ENCODE results near the gene ITCH. TPM values are rescaled to one million over a fixed set of nuclear protein-coding genes. Genes with fewer than 3 reads are reported as not detected.

ITCH gene
- total RNA-seq, 1 experiment from 2014 or later = 63.9 TPM

DNA sequence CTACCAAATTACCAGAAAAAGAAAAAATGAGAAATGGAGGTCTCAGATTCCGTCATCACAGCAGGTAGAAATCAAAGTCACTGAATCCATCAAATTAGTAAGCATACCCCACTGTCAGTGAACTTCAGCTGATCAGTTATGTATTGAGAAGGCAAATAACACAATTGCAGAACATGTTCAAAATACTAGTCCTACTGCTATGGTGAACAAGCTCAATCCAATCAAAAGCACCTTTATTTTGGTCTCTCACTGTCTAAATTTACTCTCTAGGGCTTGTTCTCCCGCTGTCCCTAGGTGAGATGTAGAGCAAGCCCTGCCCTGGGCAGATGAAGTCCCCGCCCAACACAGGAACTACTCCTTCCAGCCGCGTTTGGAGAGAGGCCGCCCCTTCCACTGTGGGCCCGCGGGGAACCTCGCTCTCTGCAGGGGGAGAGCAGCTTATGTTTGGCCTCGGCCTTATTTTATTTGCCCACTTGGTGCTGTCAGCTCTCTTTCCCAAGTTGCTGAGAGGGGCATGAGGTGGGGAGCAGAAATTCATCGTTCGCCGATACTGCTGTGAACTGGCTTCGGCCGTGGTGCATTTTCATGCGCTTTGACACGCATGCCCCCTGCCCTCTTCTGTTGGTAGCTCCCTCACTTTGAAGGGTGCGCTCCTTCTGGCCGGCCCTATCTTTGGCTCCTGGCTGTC, 181.2 kb downstream of the ITCH start:
- TF ChIP-seq SIN3A (IDR thresholded peaks at IDR 0.05; ENCODE audit: borderline replicate concordance, insufficient read depth, low read depth, low read length) (no peak), TCF7L2 (IDR thresholded peaks at IDR 0.05; ENCODE audit: low read depth, low read length) (no peak), POLR2AphosphoS5 (IDR thresholded peaks at IDR 0.05; ENCODE audit: low read depth, low read length) (no peak)
- TF ChIP-seq, protein P1, sequence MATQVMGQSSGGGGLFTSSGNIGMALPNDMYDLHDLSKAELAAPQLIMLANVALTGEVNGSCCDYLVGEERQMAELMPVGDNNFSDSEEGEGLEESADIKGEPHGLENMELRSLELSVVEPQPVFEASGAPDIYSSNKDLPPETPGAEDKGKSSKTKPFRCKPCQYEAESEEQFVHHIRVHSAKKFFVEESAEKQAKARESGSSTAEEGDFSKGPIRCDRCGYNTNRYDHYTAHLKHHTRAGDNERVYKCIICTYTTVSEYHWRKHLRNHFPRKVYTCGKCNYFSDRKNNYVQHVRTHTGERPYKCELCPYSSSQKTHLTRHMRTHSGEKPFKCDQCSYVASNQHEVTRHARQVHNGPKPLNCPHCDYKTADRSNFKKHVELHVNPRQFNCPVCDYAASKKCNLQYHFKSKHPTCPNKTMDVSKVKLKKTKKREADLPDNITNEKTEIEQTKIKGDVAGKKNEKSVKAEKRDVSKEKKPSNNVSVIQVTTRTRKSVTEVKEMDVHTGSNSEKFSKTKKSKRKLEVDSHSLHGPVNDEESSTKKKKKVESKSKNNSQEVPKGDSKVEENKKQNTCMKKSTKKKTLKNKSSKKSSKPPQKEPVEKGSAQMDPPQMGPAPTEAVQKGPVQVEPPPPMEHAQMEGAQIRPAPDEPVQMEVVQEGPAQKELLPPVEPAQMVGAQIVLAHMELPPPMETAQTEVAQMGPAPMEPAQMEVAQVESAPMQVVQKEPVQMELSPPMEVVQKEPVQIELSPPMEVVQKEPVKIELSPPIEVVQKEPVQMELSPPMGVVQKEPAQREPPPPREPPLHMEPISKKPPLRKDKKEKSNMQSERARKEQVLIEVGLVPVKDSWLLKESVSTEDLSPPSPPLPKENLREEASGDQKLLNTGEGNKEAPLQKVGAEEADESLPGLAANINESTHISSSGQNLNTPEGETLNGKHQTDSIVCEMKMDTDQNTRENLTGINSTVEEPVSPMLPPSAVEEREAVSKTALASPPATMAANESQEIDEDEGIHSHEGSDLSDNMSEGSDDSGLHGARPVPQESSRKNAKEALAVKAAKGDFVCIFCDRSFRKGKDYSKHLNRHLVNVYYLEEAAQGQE (IDR thresholded peaks at IDR 0.05; ENCODE audit: insufficient read depth in 1 of 2, low read depth in 2 of 2, low read length in 1 of 2) = no peak
- TF ChIP-seq, protein P2, sequence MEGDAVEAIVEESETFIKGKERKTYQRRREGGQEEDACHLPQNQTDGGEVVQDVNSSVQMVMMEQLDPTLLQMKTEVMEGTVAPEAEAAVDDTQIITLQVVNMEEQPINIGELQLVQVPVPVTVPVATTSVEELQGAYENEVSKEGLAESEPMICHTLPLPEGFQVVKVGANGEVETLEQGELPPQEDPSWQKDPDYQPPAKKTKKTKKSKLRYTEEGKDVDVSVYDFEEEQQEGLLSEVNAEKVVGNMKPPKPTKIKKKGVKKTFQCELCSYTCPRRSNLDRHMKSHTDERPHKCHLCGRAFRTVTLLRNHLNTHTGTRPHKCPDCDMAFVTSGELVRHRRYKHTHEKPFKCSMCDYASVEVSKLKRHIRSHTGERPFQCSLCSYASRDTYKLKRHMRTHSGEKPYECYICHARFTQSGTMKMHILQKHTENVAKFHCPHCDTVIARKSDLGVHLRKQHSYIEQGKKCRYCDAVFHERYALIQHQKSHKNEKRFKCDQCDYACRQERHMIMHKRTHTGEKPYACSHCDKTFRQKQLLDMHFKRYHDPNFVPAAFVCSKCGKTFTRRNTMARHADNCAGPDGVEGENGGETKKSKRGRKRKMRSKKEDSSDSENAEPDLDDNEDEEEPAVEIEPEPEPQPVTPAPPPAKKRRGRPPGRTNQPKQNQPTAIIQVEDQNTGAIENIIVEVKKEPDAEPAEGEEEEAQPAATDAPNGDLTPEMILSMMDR (IDR thresholded peaks at IDR 0.05) = no peak
- H3K4me3 ChIP-seq (ENCODE audit: low read depth in 2 of 2, low read length in 2 of 2) = no peak overlapping the region
- no TSS peak for BruUV-seq (replicated peaks)
- no peaks in the 10 kb centered on the region for H3K4me1 ChIP-seq (ENCODE audit: control insufficient read depth, insufficient read depth, low read length)
- H3K9me3 ChIP-seq (ENCODE audit: control insufficient read depth, insufficient read depth, low read depth, low read length) = no peaks in the 10 kb centered on the region
- intact Hi-C loops (cut with micrococcal nuclease; ENCODE audit: unreplicated experiment) (no loop called here), in situ Hi-C loops (cut with HindIII; ENCODE audit: low pct_unique_long_range_greater_than_20kb, low sequenced_read_pairs) (no loop called here)
- no peak for ATAC-seq
- ChIA-PET POLR2A (interaction anchor here (0.5 kb wide), 1 partner anchor 147 kb away, joined by 6 read pairs; no protein-coding TSS in a partner anchor), CTCF (interaction anchor here (0.6 to 0.7 kb wide), 2 partner anchors 216 to 423 kb away, joined by 3 to 12 read pairs; no protein-coding TSS in a partner anchor)
- no peaks in the 10 kb centered on the region for H3K27me3 ChIP-seq (ENCODE audit: control insufficient read depth, insufficient read depth, low read length)
- DNase-seq (ENCODE audit: low read depth, low spot score) = no peak
- H3K36me3 ChIP-seq (ENCODE audit: control insufficient read depth, insufficient read depth, low read length) = no peaks in the 10 kb centered on the region; the same call in 1 of the 2 replicates
- H3K27ac ChIP-seq (ENCODE audit: low read length) = no peak overlapping the region

DNA sequence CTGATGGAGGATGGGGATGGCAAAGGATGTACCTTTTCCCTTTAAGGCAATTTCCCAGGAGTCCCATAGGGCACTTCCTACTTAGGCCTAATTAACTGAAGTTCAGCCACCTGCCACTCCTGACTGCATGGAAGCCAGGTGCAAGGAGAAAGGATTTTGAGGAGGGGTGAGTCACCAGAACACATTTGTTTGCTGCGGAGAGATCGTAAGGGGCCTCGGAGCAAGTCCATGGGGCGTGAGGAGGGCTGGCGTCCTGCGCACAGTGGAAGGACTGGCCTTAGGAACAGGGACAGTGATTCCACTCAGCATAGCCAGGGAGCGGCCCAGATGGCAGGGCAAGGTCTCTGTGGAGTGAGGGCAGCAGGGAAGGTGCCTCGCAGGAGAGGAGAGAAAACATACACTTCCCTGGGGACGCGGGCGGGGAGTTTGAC, 183.7 kb downstream of the ITCH start:
- H3K4me3 ChIP-seq (ENCODE audit: low read depth in 2 of 2, low read length in 2 of 2) = no peak overlapping the region
- in situ Hi-C loops (cut with HindIII; ENCODE audit: low pct_unique_long_range_greater_than_20kb, low sequenced_read_pairs) (no loop called here), intact Hi-C loops (cut with micrococcal nuclease; ENCODE audit: unreplicated experiment) (no loop called here)
- H3K9me3 ChIP-seq (ENCODE audit: control insufficient read depth, insufficient read depth, low read depth, low read length) = no peaks in the 10 kb centered on the region
- no TSS peak for BruUV-seq (replicated peaks)
- DNase-seq (ENCODE audit: low read depth, low spot score) = no peak
- CTCF ChIA-PET = no interaction called here
- no peak for ATAC-seq
- H3K27me3 ChIP-seq (ENCODE audit: control insufficient read depth, insufficient read depth, low read length) = no peaks in the 10 kb centered on the region
- H3K4me1 ChIP-seq (ENCODE audit: control insufficient read depth, insufficient read depth, low read length) = no peaks in the 10 kb centered on the region
- H3K27ac ChIP-seq (ENCODE audit: low read length) = no peak overlapping the region
- H3K36me3 ChIP-seq (ENCODE audit: control insufficient read depth, insufficient read depth, low read length) = no peaks in the 10 kb centered on the region
- POLR2A ChIA-PET = no interaction called here
- no peak for TF ChIP-seq POLR2AphosphoS5 (IDR thresholded peaks at IDR 0.05; ENCODE audit: low read depth, low read length)
- TF ChIP-seq SIN3A (IDR thresholded peaks at IDR 0.05; ENCODE audit: borderline replicate concordance, insufficient read depth, low read depth, low read length) = no peak
- TF ChIP-seq, protein P2 (IDR thresholded peaks at IDR 0.05) = no peak
- TF ChIP-seq TCF7L2 (IDR thresholded peaks at IDR 0.05; ENCODE audit: low read depth, low read length) = no peak
- TF ChIP-seq, protein P1 (IDR thresholded peaks at IDR 0.05; ENCODE audit: insufficient read depth in 1 of 2, low read depth in 2 of 2, low read length in 1 of 2) = no peak
